GM12878 (cell line): Measurements from ENCODE around the gene AGBL3. TPM values are rescaled to one million over a fixed set of nuclear protein-coding genes. Genes with fewer than 3 reads are reported as not detected.
"Not testable (repeated sequence)": the region's sequence is repeated elsewhere in the genome, so short reads cannot be mapped to it uniquely, and the experiment has no call there.

Experiments used
- ATAC-seq: fragments of 200-7000 bp; cut with Tn5 transposase; 3 replicates; pipeline ENCODE4 v1.9.1; 2020; ENCODE audit warnings: mild to moderate bottlenecking, moderate library complexity
- BruUV-seq: library from RNA; stranded (reverse); fragments of 400-500 nt; replicated peaks from 2 replicates; lab custom pipeline; 2021; lab: Mats Ljungman, UMichigan
- CTCF ChIA-PET: fragments of 300-600 bp; sonication (Branson Sonifier 250); formaldehyde crosslinking; extraction: SDS; loops from one replicate; lab custom pipeline; 2021; ENCODE audit warnings: inconsistent platforms; lab: Yijun Ruan, JAX
- POLR2A ChIA-PET: fragments of 350-600 bp; formaldehyde crosslinking; extraction: SDS; loops from one replicate; lab custom pipeline; 2021; ENCODE audit warnings: inconsistent platforms; lab: Charles Lee
- RAD21 ChIA-PET: fragments of 300-600 bp; sonication (Branson Sonifier 250); formaldehyde crosslinking; loops from one replicate; lab custom pipeline; 2023; ENCODE audit warnings: antibody characterized with exemption; ENCODE audit not compliant: unreplicated experiment; lab: Charles Lee
- SMC1A ChIA-PET: fragments of 300-600 bp; sonication (Branson Sonifier 250); formaldehyde crosslinking; loops from one replicate; lab custom pipeline; 2023; ENCODE audit not compliant: unreplicated experiment, uncharacterized antibody; lab: Charles Lee
- DNase-seq: peaks from one replicate; pipeline ENCODE4 v3.0.0-alpha.2; 2011; ENCODE audit warnings: low read depth, low spot score
- FAIRE-seq: peaks from 3 replicates; lab custom pipeline; 2011; peaks lifted over from hg19 to GRCh38; lab: Jason Lieb, UNC
- H2AFZ ChIP-seq: 2 replicates; pipeline ENCODE4 v1.6.0; 2011; ENCODE audit warnings: low read depth, low read length, control low read depth; ENCODE audit not compliant: control insufficient read depth
- H3K27ac ChIP-seq: 2 replicates; pipeline ENCODE4 v1.5.1; 2011; ENCODE audit warnings: control low read depth; ENCODE audit not compliant: control insufficient read depth, insufficient read depth
- H3K27me3 ChIP-seq, 2 experiments: replicated peaks in 1 of 2; 2 replicates each; pipeline versions ENCODE4 v1.6.0 to v1.6.1; 2011; ENCODE audit warnings: low read length in 1 of 2; ENCODE audit not compliant: control insufficient read depth in 2 of 2, insufficient read depth in 2 of 2
- H3K36me3 ChIP-seq, 2 experiments: 2 replicates each; pipeline ENCODE4 v1.5.1; 2011; ENCODE audit warnings: low read length in 1 of 2; ENCODE audit not compliant: control insufficient read depth in 2 of 2, insufficient read depth in 2 of 2
- H3K4me1 ChIP-seq: 2 replicates; pipeline ENCODE4 v1.6.1; 2011; ENCODE audit warnings: mild to moderate bottlenecking, low read length, moderate library complexity, mixed read lengths; ENCODE audit not compliant: control insufficient read depth, insufficient read depth
- H3K4me2 ChIP-seq: 2 replicates; pipeline ENCODE4 v1.6.0; 2011; ENCODE audit warnings: control low read depth; ENCODE audit not compliant: control insufficient read depth, insufficient read depth
- H3K4me3 ChIP-seq: fragments of 200-600 bp; sonication (generic); 2 replicates; pipeline ENCODE4 v1.5.1; 2016
- H3K79me2 ChIP-seq: 2 replicates; pipeline ENCODE4 v1.6.0; 2011; ENCODE audit warnings: low read length; ENCODE audit not compliant: control insufficient read depth, insufficient read depth
- H3K9ac ChIP-seq: 2 replicates; pipeline ENCODE4 v1.8.0; 2011; ENCODE audit warnings: low read length, control low read depth, mixed read lengths; ENCODE audit not compliant: control insufficient read depth, insufficient read depth
- H3K9me3 ChIP-seq: replicated peaks from 3 replicates; pipeline ENCODE4 v1.5.1; 2011; ENCODE audit warnings: mild to moderate bottlenecking, low read length; ENCODE audit not compliant: control insufficient read depth, insufficient read depth
- H4K20me1 ChIP-seq: 2 replicates; pipeline ENCODE4 v1.6.0; 2011; ENCODE audit not compliant: control insufficient read depth, insufficient read depth
- ATF7 ChIP-seq: fragments of 450-650 bp; IDR thresholded peaks from 2 replicates; pipeline ENCODE4 v1.6.1; 2016; ENCODE audit warnings: low read depth, mild to moderate bottlenecking
- BHLHE40 ChIP-seq, 2 experiments: fragments of 450-650 bp in 1 of 2; IDR thresholded peaks; 2 replicates each; pipeline ENCODE4 v1.6.1; 2011 to 2017; ENCODE audit warnings: low read depth in 2 of 2, borderline replicate concordance in 1 of 2, improper control_type of control experiment in 1 of 2, low read length in 1 of 2, mild to moderate bottlenecking in 1 of 2
- HDAC6 ChIP-seq: fragments of 200-600 bp; sonication (generic); IDR thresholded peaks from one replicate; pipeline ENCODE4 v1.8.0; 2017; ENCODE audit warnings: antibody characterized with exemption; ENCODE audit not compliant: unreplicated experiment
- IKZF1 ChIP-seq: fragments of 450-650 bp; conservative IDR thresholded peaks from 2 replicates; pipeline ENCODE4 v1.6.1; 2017; ENCODE audit warnings: antibody characterized with exemption, mild to moderate bottlenecking
- IKZF2 ChIP-seq, 2 experiments: fragments of 450-650 bp; IDR thresholded peaks; 2 replicates each; pipeline ENCODE4 v1.6.1; 2017; ENCODE audit warnings: mild to moderate bottlenecking in 2 of 2, moderate library complexity in 2 of 2
- JUNB ChIP-seq: IDR thresholded peaks from 2 replicates; pipeline ENCODE4 v1.6.1; 2016; ENCODE audit warnings: antibody characterized with exemption, mild to moderate bottlenecking
- MLLT1 ChIP-seq: fragments of 450-650 bp; IDR thresholded peaks from 2 replicates; pipeline ENCODE4 v1.6.1; 2016; ENCODE audit warnings: mild to moderate bottlenecking
- MTA3 ChIP-seq: IDR thresholded peaks from 2 replicates; pipeline ENCODE4 v1.6.1; 2012; ENCODE audit warnings: low read length, inconsistent platforms, borderline replicate concordance
- PBX3 ChIP-seq: IDR thresholded peaks from 2 replicates; pipeline ENCODE4 v1.6.1; 2011; ENCODE audit warnings: mild to moderate bottlenecking, low read depth, low read length, moderate library complexity; ENCODE audit not compliant: insufficient replicate concordance
- POLR2AphosphoS5 ChIP-seq: IDR thresholded peaks from 2 replicates; pipeline ENCODE4 v1.6.1; 2011; ENCODE audit warnings: mild to moderate bottlenecking, low read length, inconsistent platforms
- SMAD1 ChIP-seq: fragments of 450-650 bp; IDR thresholded peaks from 2 replicates; pipeline ENCODE4 v1.6.1; 2018; ENCODE audit warnings: mild to moderate bottlenecking, low read depth; ENCODE audit not compliant: partially characterized antibody
- YY1 ChIP-seq: IDR thresholded peaks from 2 replicates; pipeline ENCODE4 v1.6.1; 2011; ENCODE audit warnings: low read depth, mild to moderate bottlenecking, low read length
- WGBS: methylation state at CpG from one replicate; pipeline ENCODE4 v1.1.6; 2016; ENCODE audit warnings: low lambda C conversion rate; ENCODE audit not compliant: insufficient replicate concordance, insufficient coverage; ENCODE audit errors: missing lambda C conversion rate; 5-methylcytosine and 5-hydroxymethylcytosine counted together
- in situ Hi-C: fragments of 300-500 bp; cut with MboI; formaldehyde crosslinking; loops from 9 replicates; pipeline ENCODE4 v1.14.3; 2018; ENCODE audit warnings: mixed read lengths
- intact Hi-C: fragments of 100-400 bp; cut with micrococcal nuclease; formaldehyde crosslinking; loops from one replicate; pipeline ENCODE4 v1.14.2; 2022; ENCODE audit not compliant: unreplicated experiment
- polyA plus RNA-seq, 11 experiments: library from polyadenylated mRNA; depleted of rRNA in 4 of 11; unstranded in 6 of 11; stranded (reverse) in 5 of 11; fragments of >200 nt; fragmentation: Nextera tagmentation in 4 of 11; fragmentation: Illumina TruSeq in 1 of 11; extraction: Ambion mirVana in 4 of 11; extraction: Trizol in 1 of 11; gene quantifications; 1 replicate in 1 of 11; 2 replicates in 10 of 11; pipeline versions ENCODE4 v1.2.1 to v1.2.3, GENCODE V29; 2011 to 2016; ENCODE audit warnings: inconsistent platforms in 2 of 11, missing spikeins in 2 of 11, low read depth in 1 of 11
- total RNA-seq, 4 experiments: library from RNA; depleted of rRNA in 3 of 4; stranded (reverse); fragments of >200 nt in 3 of 4; fragmentation: Illumina TruSeq in 1 of 4; extraction: Trizol in 1 of 4; gene quantifications; 2 replicates each; pipeline versions ENCODE4 v1.2.1 to v1.2.3, GENCODE V29; 2013 to 2021
- TF ChIP-seq, protein P1 (sequence below): fragments of 450-650 bp; IDR thresholded peaks from 2 replicates; pipeline ENCODE4 v1.6.1; 2016; ENCODE audit warnings: mild to moderate bottlenecking

Gene AGBL3
- total and polyA plus RNA-seq, 10 of the 15 experiments (the other 5 are each of a cell fraction or from before 2014, with no cell fraction given): 0.82 to 12.4 (median 3.7) TPM

DNA sequence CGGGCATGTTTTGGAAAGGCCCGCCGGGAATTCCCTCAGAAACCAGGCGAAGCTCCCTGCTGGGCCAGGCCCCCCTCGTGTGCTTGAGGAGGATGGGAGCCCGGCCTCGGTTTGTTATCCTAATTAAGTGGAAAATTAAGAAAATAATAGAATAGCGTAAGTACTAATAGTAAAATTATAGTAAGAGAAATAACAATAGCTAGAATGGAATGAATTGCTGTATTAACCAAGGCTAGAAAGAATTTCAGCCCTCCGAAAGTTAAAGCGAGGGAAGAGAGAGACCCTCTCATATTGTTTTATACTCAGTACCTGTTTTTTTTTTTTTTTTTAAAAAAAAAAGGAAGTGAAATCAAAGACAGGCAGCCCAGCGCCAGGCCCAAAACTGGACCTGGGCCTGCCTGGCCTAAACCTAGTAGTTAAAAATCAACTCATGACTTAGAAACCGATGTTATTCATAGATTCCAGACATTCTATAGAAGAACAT lies 184.7 kb downstream of the AGBL3 start (continued):
- TF ChIP-seq SMAD1: peak; percentile 20

- Histone ChIP-seq H3K4me1 (peaks cover 21% of the 10 kb centered on the region), H3K27ac (peak overlapping the region; percentile 96), H3K9ac (peak overlapping the region; percentile 73), H3K4me2 (peak overlapping the region; percentile 77), H3K4me3 (peak overlapping the region; percentile 81), H2AFZ (peak overlapping the region; percentile 81), H3K36me3 (peaks cover 17 to 21% of the 10 kb centered on the region in 2 experiments), H3K79me2 (peaks cover 79% of the 10 kb centered on the region)
- ChIA-PET CTCF (interaction anchor here (1.0 to 12.2 kb wide), 13 partner anchors 11 to 536 kb away, joined by 3 to 157 read pairs (median 4); partner anchors contain the start of genes AGBL3, TMEM140 and WDR91), RAD21 (interaction anchor here (0.8 to 11.6 kb wide), 22 partner anchors 8 to 538 kb away, joined by 3 to 151 read pairs (median 4); partner anchors contain the start of genes AGBL3, TMEM140 and WDR91), POLR2A (interaction anchor here (1.0 to 15.9 kb wide), 9 partner anchors 12 to 523 kb away, joined by 3 to 169 read pairs (median 38); partner anchors contain the start of genes AGBL3, TMEM140 and WDR91), SMC1A (interaction anchor here (0.9 to 13.1 kb wide), 19 partner anchors 11 to 539 kb away, joined by 3 to 158 read pairs (median 7); partner anchors contain the start of genes AGBL3, TMEM140 and WDR91)
- DNase-seq, H3K27me3 ChIP-seq, FAIRE-seq, H4K20me1 ChIP-seq, in situ Hi-C loops, H3K9me3 ChIP-seq: not testable (repeated sequence)
- intact Hi-C loops: loop anchor here (1.0 to 5.0 kb wide), 5 partner anchors 15 to 539 kb away; partner anchors contain the start of genes AGBL3 and BPGM
- TSS peak; percentile 71 for BruUV-seq
- 0% methylated on average over 19 of the region's 19 CpGs for WGBS
- peak; percentile 29 for ATAC-seq
- TF ChIP-seq YY1: 0 out of 2 replicates have a peak, but pooled peaks have one; percentile 54
- TF ChIP-seq, protein P1, sequence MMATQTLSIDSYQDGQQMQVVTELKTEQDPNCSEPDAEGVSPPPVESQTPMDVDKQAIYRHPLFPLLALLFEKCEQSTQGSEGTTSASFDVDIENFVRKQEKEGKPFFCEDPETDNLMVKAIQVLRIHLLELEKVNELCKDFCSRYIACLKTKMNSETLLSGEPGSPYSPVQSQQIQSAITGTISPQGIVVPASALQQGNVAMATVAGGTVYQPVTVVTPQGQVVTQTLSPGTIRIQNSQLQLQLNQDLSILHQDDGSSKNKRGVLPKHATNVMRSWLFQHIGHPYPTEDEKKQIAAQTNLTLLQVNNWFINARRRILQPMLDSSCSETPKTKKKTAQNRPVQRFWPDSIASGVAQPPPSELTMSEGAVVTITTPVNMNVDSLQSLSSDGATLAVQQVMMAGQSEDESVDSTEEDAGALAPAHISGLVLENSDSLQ: peak; percentile 77
- peak; percentile 37 for TF ChIP-seq ATF7
- peak; percentile 53; the same call in 1 of the 2 replicates for TF ChIP-seq POLR2AphosphoS5
- TF ChIP-seq MLLT1: peak; percentile 60; the same call in 1 of the 2 replicates
- TF ChIP-seq JUNB: peak; percentile 32; the same call in 1 of the 2 replicates
- peak; percentile 47 for TF ChIP-seq PBX3
- TF ChIP-seq HDAC6: peak; percentile 13
- peak in 1 of 2 experiments; percentile 61; a peak in 2 of 4 replicates for TF ChIP-seq BHLHE40 (IDR thresholded peaks at IDR 0.05; ENCODE audit: borderline replicate concordance in 1 of 2, low read depth in 2 of 2, low read length in 1 of 2)
- 0 out of 2 replicates have a peak, but pooled peaks have one; percentile 29 for TF ChIP-seq MTA3
- TF ChIP-seq IKZF1: peak; percentile 43
- peak in 1 of 2 experiments; percentile 8; a peak in 1 of 4 replicates for TF ChIP-seq IKZF2 (IDR thresholded peaks at IDR 0.05)
Observed at GRCh38 chr7:135171581-135172291, 185.4 kb downstream of the AGBL3 start.
